HTR-8/SVneo (cell line): ENCODE results near the gene RAPGEFL1.

Source experiments
- DNase-seq: peaks from one replicate; pipeline ENCODE4 v3.0.0; 2011; ENCODE audit warnings: low spot score, mixed read lengths; ENCODE audit not compliant: insufficient read length
- FAIRE-seq: peaks from 2 replicates; lab custom pipeline; 2011; peaks lifted over from hg19 to GRCh38; lab: Jason Lieb, UNC

The RAPGEFL1 gene

DNA sequence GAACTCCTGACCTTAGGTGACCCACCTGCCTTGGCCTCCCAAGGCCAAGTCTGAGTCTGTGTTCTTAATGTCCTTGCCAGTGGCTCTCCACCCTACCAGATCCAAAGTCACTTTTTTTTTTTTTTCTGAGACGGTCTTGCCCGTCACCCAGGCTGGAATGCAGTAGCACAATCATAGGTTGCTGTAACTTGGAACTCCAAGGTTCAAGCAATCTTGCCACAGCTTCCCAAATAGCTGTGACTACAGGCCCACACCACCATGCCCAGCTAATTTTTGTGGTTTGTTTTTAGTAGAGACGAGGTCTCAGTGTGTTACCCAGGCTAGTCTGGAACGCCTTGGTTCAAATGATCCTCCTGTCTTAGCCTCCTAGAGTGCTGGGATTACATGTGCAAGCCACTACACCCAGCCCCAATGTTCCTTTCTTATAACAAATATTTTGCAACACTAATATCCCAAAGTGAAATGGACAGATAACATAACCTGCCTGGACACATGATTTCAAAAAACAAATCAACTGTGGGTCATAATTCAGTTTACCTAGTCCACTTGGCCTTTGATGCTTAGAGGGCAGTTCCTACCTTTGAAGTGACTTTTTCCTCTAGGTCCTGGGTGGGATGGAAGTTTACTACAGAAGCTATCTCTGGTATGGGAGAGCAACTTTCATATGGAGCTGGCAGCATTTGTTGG is 4.0 kb upstream of the RAPGEFL1 start:
- no peak for FAIRE-seq

DNA sequence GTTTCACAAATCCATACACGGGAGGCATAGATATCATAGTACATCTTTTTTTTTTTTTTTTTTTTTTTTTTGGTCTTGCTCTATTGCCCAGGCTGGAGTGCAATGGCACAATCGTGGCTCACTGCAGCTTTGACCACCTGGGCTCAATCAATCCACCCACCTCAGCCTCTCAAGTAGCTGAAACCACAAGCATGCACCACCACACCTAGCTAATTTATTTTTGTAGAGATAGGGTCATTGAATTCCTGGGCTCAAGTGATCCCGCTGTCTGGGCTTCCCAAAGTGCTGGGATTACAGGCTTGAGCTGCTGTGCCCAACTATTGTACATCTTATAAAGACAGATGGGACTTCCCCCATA is 3.5 kb upstream of the RAPGEFL1 start:
- no peak for DNase-seq
- no peak for FAIRE-seq

More for the DNA sequence above, 4.0 kb upstream of the RAPGEFL1 start:
- DNase-seq = no peak

- FAIRE-seq (no peak), DNase-seq (no peak)
Measured at GRCh38 chr17:40174514-40174913, 2.8 kb upstream of the RAPGEFL1 start.

DNA sequence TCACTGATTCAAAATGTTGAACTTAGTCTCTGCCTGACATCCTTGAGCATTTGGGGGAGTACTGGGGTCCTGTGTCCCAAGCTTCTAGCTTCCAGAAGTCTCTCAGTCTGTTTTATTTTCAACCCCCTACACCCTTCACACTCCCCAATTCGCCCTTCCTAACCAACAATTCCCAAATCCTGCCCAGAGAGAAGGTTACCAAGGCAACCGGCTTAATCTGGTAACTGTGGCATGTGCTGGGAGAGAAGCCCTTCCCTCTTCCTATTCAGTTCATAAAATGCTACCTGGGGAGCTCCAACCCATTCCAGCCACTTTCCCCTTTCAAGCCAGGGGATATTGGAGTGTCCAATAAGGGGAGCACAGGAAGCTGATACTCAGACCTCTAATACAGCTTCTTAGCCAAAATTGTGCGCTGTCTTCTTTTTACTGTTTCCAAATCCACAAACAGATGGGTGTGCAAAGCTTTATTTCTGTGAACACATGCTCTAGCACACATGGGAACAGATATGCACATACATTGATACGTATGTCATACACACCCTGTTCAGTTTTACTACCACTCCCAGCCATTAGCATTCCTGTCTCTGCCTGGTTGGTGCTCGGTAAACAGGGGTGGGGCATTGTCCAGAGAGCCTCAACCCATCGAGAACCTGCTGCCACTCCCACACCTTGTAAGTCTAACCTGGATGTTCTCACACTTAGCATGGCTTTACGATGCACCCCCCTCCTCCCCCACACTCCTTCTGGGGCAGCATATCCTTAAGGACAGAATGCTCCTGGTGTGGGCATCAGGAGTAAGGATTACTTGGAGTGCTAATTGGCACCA is 1.1 kb upstream of the RAPGEFL1 start:
- DNase-seq = no peak
- peak; percentile 89 for FAIRE-seq

DNA sequence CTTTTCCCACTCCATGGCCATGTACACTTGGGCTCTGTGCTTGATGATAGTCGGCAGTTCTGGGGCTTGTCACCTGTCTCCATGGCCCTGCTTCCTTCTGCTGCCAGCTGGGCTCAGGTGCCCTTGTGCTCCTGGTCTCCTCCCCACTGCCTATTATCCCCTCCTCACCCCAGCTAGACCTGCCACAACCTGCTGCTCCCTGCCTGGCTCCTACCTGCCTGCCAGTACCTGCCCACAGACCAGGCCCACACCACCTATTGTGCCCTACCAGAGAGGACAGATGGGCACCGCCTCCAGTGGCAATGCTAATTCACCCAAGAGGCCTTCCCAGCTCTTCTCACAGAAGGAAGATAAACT is 538 bp upstream of the RAPGEFL1 start:
- FAIRE-seq = peak; percentile 58
- DNase-seq = no peak

- FAIRE-seq = no peak
- no peak for DNase-seq
Measured at GRCh38 chr17:40178021-40178601, 841 bp downstream of the RAPGEFL1 start.

GRCh38 chr17:40178660-40179059 is 1.4 kb downstream of the RAPGEFL1 start:
- FAIRE-seq = no peak
- DNase-seq = no peak

GRCh38 chr17:40179923-40180659 is 2.8 kb downstream of the RAPGEFL1 start:
- peak; percentile 20 for FAIRE-seq

GRCh38 chr17:40180694-40181093 is 3.4 kb downstream of the RAPGEFL1 start:
- no peak for DNase-seq
- peak; percentile 42 for FAIRE-seq

More at GRCh38 chr17:40179923-40180659, 2.8 kb downstream of the RAPGEFL1 start:
- DNase-seq = peak; percentile 54

GRCh38 chr17:40181205-40181604 is 3.9 kb downstream of the RAPGEFL1 start:
- no peak for FAIRE-seq

DNA sequence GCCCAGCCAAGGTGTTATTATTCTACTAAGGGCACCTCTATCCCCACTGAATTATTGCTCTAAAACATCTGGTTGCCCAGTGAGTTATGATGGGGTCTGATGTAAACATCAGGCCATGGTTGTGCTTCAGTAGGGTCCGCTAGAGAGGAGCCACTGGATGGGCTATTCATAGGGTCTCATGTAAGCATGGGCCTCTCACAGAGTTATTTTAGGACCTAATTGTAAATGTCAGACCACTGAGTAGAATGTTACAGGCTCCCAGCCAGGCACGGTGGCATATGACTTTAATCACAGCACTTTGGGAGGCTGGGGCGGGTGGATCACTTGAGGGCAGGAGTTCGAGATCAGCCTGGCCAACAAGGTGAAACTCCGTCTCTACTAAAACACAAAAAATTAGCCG is 5.3 kb downstream of the RAPGEFL1 start:
- DNase-seq (no peak), FAIRE-seq (peak; percentile 20)

More at GRCh38 chr17:40181205-40181604, 3.9 kb downstream of the RAPGEFL1 start:
- DNase-seq = no peak

GRCh38 chr17:40187238-40187637 is 10.0 kb downstream of the RAPGEFL1 start:
- no peak for DNase-seq
- FAIRE-seq = no peak

GRCh38 chr17:40188694-40189093 is 11.4 kb downstream of the RAPGEFL1 start:
- FAIRE-seq = peak; percentile 59
- no peak for DNase-seq

DNA sequence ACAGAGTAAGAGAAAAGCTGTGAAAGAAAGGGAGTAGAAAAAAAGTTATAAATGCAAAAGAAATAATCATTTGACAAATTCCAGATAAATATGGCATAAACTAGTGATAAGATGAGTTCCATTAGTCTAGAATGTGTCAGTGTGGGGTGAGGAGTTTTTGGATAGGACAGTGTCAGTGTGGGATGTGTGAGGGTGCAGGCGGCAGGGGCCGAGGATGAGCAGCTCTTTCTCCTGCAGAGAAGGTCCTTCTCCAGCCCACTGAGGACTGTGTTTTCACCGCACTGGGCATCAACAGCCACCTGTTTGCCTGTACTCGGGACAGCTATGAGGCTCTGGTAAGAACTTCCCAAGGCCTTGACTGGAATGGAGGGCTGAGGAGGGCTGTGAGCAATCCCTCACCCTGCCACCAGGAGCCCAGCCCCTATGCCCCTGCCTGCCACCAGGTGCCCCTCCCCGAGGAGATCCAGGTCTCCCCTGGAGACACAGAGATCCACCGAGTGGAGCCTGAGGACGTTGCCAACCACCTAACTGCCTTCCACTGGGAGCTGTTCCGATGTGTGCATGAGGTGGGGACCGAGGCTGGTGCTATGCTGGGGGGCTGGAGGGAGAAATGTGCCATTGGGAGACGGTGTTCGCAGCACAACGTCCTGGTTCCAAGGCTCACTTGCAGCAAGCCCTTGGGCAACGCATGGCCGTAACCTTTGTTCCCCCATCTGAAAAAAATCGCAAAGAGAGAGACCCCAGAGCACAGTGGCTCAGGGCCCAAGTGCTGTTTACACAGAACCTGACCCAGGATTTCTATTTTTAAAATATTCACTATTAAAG is 13.1 kb downstream of the RAPGEFL1 start:
- DNase-seq = peak; percentile 45
- FAIRE-seq = peak; percentile 80

DNA sequence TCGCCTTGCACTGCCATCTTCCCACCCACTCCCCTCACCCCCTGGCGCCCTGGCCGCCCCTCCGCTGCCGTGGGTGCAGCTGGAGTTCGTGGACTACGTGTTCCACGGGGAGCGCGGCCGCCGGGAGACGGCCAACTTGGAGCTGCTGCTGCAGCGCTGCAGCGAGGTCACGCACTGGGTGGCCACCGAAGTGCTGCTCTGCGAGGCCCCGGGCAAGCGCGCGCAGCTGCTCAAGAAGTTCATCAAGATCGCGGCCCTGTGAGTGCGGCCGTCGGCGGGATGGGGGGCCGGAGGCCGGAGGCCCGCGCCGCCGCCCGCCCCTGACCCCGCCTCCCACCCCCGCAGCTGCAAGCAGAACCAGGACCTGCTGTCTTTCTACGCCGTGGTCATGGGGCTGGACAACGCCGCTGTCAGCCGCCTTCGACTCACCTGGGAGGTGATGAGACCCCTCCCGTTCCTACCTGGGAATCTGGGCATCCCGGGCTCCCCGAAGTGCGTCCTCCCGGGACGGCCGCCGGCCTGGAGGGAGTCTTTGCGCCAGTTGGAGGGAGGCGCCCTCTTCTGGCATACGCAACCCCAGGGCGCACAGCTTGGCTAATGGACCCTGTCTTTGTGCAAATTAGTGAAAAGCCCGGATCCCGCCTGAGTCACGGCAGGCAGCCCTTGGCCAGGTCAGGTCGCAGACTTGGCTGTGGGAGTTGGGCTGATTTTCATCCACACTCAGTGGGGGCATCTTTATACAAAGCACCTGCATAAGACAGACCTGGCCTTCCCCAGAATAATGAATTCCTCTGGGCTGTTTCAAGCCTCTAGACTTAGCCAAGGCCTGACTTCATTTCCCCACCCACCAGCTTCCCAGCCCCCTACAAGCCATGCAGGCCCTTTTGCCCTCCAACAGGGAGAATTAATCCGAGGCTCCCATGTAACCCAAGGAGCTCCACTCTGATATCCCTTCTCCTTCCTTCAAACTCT is 14.3 kb downstream of the RAPGEFL1 start:
- DNase-seq (peak; percentile 88), FAIRE-seq (peak; percentile 95)

GRCh38 chr17:40192961-40193360 is 15.7 kb downstream of the RAPGEFL1 start:
- DNase-seq (no peak), FAIRE-seq (no peak)

GRCh38 chr17:40194821-40195220 is 17.6 kb downstream of the RAPGEFL1 start:
- DNase-seq = no peak
- FAIRE-seq = no peak

DNA sequence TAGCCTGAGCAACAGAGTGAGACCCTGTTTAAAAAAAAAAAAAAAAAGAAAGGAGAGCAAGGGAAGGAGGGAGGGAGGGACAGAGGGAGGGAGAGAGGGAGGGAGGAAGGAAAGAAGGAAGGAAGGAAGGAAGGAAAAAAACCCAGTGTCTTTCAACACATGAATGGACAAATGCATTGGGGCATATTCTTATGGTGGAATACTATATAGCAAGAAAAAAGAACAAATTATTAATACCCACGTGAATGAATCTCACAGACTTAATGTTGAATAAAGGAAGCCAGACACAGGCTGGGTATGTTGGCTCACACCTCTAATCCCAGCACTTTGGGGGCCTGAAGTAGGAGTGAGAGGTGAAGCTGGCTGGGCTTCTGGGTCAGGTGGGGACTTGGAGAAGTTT is 20.3 kb downstream of the RAPGEFL1 start:
- DNase-seq (no peak), FAIRE-seq (no peak)
